Middle frontal gyrus (tissue), 1 donor: ENCODE data around the gene DOCK1.

Experiments used
- DNase-seq: peaks from one replicate; pipeline ENCODE4 v3.0.0-alpha.2; 2015; ENCODE audit warnings: low spot score; ENCODE audit errors: extremely low spot score

Gene DOCK1

DNA sequence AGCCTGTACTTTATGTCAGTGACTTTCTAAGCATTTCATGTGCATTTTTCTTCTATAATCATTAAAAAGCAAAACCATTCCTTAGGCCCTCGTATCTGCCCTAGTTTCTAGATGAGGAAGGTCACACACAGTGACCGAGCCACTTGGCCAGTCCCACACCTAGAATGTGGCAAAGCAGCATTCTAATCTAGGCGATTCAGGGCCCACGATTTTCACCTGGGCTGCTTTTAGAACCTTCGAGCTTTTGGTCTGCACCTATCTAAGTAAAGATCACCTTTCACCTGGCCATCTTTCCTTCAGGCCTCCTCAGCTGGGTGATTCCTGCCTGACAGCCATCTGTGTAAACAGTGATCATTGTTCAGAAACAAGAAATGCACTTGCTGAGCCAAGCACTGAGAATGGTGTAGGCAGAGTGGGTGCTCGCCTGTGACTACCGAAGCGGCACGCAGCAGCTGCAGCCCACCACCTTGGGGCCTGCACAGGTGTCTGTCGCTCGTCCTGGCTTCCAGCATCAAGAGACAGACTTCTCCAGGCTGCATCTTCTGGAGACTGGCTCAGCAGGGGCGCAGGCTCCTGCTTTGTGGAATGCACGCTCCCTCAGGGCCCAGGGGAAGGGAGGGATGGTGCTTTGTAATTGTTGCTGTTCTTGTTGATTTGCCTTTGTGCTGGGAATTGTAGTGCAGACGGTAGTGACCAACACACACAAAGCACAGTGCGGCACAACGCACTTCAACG lies 440.2 kb downstream of the DOCK1 start:
- DNase-seq, result no peak

DNA sequence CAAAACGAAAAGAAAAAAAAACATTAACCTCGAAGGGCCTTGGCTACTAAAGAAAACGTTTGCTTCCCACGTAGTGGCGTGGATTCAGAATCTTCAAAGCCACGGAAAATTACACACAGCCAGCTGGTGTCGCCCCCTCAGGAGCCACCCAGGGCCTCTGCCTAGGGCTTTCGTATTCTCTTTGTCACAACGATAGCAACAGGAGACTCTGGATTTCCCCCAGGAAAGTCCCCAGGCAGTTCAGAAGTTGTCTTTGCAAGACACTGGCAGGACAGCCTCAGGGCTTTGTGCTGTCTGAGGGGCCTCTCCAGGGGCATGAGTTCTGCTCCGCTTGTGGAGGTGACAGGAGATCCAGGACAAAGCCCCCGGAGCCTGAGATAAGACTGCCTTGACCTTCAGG lies 441.4 kb downstream of the DOCK1 start:
- no peak for DNase-seq

DNA sequence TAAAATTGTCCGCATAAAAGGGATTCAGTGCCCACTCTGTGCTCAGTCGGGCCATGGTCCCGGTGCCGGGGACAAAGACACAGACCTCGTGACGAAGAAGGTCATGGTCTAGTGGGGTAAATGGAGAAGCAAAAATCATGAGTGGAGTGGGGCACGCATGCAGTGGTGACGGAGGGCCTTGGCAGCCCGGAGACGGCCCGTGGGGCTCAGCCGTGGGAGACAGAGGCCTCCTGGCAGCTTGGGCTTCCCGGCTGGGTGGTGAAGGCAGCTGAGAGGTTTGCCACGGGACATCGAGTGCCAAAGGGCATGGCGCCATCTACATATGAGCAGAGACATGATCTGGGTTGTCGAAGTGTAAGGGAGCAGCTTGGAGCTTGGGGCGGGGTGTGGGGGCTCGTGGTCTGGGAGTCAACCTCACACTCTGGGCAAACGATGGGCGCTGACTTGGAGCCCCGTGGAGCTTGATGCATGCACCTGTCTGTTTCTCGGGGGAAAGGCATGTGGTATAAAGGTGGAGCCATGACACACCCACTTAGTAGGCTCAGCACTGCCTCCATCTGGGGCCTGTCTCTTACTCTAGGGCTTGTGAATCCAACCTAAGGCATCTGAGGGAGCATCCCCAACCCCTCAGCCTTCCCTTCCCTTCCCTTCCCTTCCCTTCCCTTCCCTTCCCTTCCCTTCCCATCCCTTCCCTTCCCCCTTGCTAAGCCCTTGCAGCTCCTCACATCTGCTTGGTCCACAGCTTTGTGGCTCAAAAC lies 442.2 kb downstream of the DOCK1 start:
- DNase-seq, result no peak

DNA sequence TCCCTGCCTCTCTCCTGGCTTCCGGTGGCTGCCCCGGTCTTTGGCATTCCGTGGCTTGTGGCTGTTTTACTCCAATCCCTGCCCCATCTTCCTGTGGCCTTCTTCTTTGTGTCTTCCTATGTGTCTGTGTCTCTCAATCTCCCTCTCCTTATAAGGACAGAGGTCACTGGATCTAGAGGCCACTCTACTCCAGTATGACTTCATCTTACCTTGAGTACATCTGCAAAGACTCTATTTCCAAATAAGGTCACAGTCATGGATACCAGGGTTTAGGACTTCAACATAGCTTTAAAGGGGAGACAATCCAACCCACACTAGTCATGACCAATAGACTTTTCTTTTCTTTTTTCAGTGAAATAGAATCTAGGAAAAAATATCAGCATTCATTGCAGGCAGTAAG lies 444.5 kb downstream of the DOCK1 start:
- DNase-seq, result no peak

DNA sequence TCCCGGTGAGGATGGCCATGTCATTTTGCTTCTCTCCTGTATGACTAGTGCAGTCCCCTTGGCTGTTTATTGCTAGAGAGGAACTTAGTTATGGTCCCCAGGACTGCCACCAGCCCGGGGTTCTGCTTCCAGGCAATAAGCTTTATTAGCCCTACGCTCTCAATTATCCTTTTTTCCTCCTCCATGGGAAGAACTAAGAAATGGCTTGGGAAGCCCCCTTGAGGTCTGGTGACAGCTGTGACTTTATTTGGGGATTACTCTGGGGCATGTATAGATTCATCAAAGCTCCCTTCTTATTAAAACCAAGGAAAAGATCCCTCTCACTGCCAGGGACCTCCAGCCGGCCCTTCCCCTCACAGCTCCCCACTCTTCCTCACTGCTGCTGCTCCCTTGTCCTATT lies 446.3 kb downstream of the DOCK1 start:
- DNase-seq, result no peak

DNA sequence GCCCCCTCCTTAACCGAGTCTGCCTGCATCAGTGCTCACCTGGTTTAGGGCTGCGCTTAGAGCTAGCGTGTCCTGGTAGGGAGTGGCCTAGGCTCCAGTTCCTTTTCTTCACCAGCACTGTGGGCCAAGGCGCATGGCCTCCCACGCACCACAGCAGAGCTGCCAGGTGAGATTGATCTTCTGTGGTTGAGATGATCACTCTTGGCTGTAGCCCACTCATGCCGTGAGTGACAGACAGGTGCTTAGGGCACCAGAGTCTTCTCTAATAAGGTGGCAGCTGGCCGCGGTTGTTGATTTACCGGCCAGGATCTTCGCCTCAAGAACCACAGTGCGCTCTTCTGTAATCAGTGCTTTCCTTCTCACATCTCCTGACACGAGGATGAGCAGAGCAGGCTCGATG lies 448.3 kb downstream of the DOCK1 start:
- no peak for DNase-seq

DNA sequence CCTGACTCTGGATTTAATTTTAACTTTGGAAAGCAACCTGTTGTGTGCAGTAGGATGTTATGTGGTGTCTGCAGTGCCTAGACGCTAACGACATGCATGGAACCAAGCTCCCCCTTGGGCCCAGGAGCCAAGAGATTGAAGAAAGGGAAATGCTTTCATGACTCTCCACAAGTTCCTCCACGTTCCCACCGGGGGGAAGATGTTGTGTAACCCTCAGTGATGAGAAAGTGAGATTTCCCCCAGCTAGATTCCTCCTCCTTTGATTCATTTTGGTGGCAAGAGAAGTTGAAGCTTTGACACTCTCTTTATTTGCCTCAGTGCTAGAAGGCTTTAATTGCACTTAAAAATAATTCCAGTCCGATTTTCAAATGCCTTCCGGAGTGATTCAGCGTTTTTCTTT lies 449.0 kb downstream of the DOCK1 start:
- no peak for DNase-seq

DNA sequence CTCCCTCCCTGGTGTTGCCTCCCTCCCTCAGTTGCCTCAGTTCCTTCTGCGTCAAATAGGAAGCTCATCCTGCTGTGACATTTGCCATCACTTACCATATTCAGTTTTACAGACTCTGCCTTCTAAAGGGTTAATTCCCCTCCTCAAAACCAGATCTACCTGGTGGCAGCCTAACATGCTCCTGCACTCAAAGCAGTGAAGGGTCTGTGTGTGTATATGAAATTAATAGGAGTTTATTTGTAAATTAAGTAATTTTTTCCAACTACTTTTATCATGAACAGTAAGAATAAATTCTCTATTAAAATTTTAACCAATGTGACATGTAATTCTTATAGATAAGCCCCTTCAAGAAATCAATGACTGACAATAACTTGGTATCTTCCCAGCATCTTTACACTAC lies 449.8 kb downstream of the DOCK1 start:
- DNase-seq, result no peak

DNA sequence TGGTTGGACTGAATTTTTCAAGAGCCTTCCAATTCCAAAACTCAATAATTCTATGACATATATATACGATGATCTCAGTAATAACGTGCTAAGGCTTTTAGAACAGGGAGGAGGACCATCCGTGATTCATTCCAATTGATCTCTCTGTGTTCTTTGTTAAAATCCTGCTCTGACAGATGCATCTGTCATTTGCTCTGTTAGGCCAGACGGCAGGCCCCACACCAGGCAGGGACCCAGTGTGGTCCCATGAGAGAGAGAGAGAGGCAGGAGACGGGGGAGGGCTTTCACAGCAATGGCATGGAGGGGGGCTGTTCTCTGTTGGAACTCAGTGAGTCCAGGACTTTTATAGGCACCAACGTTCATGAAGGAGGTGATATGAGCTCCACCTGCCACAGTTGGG lies 451.1 kb downstream of the DOCK1 start:
- no peak for DNase-seq

DNA sequence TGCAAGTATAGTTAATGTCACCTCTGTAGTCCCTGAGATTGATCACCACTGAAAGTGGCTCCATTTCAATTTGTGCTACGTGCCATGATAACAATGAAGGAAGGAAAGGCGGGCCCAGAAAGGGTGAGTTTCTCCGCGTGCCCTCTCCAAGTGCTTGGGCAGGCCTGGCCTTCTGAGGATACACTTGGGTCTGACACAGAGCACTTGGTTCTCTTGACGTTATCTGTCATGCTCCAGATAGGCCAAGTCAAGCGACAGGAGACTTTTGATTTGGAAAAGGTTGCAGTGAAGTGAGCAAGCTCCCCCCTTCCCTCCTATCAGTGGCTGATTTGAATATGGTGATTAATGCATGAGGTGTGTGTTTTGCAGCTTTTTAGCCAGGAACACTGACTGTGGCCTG lies 452.0 kb downstream of the DOCK1 start:
- DNase-seq, result no peak

DNA sequence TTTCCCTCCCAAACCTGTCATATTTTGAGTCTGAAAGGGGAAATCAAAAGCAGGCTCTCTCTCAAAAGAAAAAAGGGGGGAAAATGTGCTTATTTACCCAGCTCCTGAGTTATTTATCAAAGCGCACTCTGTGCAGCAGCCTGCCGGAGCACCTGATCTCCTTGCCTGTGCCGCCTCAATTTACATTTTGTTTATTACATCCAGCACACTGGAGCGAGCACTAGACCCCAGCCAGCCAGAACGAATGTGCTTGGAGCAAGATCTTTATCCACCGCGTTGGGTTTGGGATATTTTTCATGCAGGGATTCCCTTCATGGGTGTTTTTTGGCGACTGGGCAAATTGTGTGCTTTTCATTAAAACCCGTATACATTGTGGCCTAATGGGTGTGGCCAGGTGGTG lies 453.1 kb downstream of the DOCK1 start:
- DNase-seq, result no peak

DNA sequence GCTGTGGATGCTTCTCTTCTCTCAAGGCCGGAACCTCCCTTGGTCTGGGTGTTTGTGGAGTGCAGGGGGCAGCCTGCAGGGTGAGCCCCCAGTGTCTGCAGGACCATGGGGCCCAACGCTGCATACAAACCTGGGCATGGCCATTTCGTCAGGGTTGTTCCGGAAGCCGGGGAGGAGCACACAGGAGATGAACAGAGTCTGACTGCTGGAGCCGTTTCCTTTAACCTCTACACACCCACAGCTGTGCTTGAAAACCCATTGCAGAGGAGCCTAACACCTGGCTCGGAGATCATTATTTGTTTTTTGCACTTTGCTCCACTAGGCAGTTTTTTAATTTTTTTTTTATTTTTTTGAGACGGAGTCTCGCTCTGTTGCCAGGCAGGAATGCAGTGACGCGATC lies 458.8 kb downstream of the DOCK1 start:
- no peak for DNase-seq

DNA sequence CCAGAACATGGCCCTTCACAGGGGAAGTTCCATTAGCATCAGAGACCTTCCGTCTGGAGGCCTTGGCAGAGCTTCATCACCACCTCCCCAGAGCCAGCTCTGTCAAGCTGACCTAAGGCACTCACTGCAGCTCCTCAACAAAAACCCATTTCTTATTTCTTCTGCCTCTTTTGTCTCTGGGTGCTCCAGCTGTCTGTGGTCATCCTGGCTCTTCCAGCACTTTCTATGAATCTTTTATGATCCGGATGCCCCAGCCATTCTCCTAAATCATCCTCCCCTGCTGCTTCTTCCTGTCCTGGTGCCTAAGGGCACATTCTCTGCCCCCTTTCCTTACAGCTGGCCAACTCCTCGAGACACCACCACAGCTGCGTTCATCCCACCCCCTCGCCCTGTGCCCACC lies 462.9 kb downstream of the DOCK1 start:
- DNase-seq, result no peak

DNA sequence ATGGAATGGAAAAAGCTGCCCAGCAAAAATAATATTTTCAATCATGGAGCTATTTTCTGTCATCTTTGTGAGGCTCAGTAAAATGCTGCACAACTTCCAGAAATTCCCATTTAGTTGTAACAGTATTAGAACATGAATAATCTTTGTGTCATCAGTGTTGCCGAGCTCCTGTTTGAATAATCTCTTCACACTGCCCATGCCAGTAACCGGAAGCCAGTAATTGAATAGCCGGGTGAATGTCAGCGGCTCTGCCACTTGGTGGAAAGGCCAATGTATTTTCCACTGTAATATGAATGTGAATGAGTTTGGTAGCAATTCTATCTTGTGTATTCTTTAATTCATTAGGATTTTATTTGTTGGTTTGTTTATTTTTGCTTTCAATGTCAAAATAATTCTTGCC lies 463.7 kb downstream of the DOCK1 start:
- no peak for DNase-seq

DNA sequence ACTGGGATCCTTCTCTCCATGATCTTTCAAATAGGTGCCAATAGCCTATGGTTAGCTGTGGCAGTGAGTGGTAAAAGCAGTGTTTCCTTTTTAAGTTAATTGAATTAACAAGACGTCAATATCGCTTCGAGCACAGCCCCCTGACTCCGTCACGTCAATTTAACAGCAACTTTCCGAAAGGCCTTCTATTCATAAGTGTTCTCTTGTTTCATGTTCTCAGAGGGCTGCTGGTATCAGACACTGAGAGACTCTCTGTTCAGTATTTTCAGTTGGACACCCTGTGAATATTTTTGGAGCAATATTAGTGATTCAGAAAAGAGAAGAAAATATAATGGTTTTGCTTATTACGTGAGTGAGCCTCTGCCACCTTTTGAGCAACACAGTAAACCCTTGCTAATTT lies 465.4 kb downstream of the DOCK1 start:
- DNase-seq, result no peak

DNA sequence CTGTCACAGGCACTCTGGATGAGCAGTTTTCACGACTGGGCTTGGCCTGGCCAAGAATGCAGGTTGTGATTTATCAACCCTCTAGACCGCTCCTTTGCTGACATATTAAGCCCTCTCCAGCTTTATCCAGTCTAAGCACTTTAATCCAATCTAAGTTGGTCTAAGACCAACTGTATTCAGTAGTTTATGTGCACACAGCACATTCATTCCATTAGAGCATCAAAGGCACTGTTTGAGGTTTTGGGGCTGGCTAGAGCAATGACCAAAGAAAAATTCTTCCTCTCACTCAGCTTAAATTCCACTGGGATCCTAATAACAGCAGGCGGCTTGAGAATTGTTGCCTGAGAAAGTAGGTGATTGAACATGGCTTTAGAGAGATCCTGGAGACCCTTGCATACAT lies 467.1 kb downstream of the DOCK1 start:
- DNase-seq, result no peak

DNA sequence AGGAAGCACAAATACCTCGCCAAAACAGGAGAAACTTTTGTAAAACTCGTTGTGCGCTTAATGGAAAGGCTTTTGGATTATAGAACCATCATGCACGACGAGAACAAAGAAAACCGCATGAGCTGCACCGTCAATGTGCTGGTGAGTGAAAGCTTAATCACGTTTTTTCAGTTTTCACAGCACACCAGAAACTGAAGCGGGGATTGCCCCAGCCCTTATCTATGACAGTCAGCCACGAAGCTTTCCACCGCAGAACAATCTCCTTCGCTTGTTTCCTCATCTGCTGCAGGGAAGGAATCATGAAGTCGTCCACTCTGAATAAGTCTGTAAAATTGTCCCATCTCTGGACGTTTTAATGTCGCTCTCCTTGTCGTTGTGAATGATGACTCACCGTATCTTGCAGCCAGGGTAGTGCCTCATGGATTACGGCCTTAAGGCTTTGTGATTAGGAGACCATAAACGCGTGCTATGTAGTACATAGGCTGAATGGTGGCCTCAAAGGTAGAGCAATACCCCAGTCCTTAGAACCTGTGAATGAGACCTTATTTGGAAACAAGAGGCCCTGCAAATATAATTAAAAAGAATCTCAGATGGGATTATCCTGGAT lies 468.9 kb downstream of the DOCK1 start:
- DNase-seq, result no peak

DNA sequence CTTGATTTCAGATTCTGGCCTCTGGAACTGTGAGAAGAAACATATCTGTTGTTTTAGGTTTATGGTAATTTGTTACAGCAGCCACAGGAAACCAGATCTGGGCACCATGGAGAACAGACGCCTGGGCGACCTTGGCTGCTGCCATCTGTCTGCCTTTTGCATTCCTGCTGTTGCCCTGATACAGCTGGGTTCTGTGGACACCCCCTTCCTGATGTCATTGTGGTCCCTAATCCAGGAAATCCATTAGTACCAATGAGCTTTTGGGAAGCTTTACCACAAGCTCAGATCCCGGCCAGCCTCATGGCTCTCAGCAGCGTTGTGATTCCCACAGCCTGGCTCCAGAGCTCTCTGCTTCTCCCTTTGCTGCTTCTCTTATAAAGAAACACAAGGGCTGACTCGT lies 469.7 kb downstream of the DOCK1 start:
- no peak for DNase-seq

DNA sequence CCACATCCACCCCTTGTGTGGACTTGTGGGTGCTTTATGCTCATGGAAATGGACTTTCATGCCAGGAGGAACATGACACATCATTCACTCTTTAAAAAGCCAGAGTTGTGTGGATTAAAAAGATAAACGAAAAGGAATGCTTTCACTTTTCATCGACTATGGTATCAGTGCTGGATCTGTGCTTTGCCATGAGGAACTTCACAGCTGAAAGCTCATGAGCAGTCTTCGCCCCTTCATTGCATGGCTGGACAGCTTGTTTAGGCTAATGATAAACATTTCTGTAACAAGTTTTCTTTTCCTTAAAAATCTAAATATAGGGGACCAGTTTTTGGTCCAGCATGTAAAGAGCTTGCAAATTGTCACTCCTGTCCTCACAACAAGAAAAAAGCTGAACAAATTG lies 470.2 kb downstream of the DOCK1 start:
- no peak for DNase-seq

DNA sequence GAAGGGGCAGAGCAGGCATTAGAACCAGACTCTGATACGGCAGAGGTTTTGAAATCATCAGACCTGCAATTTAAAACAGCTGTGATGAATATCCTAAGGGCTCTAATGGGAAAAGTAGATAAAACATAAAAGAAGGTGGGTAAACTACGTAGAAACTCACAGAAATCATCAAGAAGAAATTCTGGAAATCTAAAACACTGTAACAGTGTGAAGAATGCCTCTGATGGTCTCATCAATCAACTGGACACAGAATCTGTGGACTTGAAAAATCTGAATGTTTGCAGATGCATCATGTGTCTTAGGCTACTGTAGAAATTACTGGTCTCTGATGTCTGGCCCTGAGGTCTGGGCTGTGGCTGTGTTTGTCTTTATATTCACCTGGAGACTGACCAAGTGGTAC lies 470.8 kb downstream of the DOCK1 start:
- no peak for DNase-seq

DNA sequence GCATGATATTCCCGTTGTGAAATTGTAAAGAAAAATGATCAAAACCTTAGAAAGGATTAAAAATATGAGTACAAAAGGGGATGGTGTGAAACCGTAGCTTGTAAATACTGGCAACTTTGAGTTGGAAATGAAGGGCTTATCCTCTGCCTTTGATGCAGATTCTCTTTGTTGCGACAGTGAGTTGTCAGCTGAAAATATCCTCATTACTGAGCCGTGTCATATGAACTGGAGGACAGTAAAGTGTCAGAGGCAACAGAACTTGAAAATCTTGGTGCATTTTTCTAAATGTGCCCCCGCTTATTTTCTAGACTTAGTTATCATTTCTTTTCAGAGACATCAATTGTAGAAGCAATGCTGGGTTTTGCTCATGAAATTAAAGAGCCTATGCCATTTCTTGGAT lies 473.4 kb downstream of the DOCK1 start:
- DNase-seq, result no peak

DNA sequence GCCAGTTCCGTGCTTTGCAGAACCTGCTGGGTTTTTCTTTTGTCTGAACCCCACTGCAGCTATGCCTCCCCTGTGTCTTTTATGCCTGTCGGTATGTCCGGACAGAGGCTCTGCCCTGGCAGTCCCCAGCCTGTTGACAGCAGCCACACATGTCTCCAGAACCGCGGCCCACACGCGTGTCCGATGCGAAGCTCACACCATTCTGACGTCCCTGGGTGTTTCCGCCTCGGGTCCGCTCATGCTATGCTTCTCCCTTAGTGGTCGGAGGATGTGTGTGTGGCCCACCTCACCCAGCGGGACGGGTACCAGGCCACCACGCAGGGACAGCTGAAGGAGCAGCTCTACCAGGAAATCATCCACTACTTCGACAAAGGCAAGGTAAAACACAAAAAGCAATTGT lies 479.3 kb downstream of the DOCK1 start:
- no peak for DNase-seq

DNA sequence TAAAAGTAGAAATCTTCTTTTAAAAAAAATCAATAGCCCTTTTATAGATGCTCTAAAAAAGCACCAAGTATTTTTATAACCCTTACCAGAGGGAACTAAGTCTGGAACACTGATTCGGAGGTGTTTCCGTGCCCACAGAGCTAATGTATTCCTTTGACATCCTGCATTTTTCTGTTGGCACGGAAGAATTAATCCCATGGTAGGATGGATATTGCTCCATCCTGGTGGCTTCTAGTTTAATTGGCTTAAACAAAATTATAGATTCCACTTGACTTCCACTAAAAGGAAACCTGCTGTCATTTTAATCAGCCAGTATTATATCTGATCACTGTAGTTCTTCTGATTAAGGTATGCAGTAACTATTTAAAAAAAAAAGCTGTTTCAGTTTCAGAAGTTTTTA lies 479.8 kb downstream of the DOCK1 start:
- no peak for DNase-seq
